ENCODE data around the gene ANKRD2.
"Not testable (repeated sequence)": the region's sequence is repeated elsewhere in the genome, so short reads cannot be mapped to it uniquely, and the experiment has no call there.

The ANKRD2 gene

DNA sequence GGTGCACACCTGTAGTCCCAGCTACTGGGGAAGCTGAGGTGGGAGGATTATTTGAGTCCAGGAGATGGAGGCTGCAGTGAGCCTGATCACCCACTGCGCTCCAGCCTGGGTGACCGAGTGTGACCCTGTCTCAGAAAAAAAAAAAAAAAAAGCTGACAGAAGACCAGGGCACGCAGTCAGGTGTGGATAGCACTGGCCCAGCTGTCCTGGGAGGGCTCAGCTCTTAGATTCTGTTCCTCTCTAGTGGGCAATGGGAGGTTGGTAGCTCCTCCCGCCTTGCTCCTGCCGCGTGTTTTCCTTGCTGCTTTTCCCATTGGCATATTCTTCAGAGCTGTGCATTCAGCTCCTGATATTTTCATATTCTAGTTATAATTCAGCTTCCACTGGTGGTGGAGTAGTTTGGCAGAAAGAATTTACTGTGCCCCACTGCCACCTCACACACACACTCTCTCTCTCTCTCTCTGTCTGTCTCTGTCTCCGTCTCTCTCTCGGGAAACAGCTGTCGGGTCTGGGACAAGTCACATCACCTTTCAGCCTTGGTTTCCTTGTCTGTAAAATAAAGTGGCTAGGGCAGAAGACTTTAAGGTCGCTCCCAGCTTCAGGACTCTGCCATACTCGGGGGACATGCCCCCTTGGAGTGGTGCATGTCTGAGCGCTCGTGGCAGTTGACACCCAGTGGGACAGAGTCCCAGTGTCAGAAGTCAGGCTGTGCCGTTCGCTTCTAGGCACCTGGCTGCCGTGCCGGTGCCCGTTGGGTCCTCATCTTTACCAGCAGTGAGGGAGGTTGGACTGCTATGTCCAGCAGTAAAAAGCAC is 25.9 kb upstream of the ANKRD2 start:
- no peak for DNase-seq

DNA sequence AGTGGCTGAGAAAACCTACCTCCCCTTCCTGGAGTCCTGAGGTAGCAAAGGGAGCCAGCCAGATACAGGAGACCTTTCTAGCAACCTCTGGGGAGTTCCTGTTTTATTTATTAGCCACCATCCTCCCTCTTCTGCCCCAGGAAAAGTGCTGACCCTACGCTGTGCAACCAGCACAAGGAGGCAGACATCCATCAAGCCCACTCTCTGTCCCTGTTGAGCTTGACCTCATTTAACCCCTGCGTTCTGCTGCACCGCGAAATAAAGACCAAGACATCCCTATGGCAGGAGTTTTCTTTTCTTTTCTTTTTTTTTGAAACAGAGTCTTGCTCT is 25.3 kb upstream of the ANKRD2 start:
- DNase-seq = no peak

DNA sequence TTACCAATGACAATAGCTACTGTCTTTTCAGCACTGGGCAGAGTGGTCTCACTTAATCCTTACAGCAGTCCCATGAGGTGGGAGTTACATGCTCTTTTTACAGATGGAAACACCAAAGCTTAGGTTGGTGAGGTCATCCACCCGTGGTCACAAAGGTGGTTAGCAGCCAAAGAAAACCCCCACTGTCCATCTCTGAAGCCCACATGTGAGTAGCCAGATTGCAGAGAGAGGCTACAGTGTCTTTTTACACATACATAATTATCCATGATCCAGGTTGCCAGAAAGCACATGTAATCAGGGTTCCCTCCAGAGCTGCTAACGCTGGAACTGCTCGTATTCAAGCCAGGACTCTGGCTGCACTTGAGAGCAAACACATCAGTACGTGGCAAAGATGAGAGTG is 24.6 kb upstream of the ANKRD2 start:
- DNase-seq = no peak

DNA sequence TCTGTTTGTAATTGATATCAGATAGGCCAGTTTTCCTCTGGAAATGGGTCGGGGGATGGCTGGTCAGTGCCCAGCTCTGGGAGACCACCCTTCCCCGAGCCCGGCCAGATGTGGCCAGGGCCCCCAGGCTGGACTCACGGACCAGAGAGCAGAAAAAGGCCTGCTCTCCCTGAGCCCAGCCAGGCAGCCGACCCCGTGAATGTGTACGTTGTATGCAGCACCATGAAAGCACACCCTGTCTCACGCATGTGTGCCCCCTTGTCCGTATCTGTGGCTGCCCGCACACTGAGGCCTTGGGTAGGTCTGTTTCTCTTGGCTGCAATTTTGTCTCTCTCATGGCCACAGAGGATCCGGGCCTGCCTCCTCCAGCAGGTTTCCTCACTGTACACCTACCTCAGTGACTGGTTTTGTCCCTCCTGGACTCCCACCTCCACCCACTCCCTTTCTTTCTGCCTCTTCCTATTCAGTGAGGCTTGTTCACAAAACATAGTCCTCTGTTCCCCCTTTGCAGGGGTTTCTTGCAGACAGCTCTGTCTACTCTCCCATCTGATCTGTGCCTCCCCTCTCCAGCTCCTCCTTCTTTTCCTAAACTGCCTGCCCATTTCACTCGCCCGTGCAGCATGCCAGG is 23.6 kb upstream of the ANKRD2 start:
- no peak for DNase-seq

DNA sequence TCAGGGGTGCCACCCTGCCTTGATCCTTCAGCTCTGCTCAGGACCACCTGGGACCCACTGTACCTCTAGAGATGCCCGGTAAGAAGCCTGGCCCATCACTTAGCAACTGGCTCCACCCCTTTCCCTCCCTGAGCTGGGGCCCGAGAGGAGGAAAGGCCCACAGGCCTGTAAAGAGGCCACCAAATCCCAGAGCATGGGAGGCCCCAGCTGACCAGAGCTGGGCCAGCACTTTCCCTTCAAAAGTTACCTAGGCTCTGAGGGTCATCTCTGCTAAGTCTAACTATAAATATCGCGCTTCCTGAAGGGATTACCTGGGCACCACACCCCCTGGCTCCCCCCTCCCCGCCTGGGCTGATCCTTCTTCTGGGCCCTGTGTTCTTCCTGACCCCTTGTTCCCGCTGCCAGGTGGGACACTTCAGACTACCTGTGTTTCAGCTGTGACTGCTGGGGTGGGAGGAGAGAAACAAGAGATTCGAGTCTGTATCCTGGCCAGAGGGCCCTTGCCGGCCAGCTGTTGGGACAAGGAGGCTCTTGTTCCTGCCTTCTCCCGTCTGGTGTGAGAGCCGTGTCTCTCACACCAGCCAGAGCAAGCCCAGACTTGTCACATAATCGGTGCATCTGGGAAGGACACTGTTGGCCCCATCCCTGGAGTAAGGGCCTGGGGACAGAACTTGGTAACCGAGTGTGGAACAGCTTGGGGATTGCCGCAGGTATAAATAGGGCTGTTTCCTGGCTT is 22.8 kb upstream of the ANKRD2 start:
- DNase-seq = no peak

DNA sequence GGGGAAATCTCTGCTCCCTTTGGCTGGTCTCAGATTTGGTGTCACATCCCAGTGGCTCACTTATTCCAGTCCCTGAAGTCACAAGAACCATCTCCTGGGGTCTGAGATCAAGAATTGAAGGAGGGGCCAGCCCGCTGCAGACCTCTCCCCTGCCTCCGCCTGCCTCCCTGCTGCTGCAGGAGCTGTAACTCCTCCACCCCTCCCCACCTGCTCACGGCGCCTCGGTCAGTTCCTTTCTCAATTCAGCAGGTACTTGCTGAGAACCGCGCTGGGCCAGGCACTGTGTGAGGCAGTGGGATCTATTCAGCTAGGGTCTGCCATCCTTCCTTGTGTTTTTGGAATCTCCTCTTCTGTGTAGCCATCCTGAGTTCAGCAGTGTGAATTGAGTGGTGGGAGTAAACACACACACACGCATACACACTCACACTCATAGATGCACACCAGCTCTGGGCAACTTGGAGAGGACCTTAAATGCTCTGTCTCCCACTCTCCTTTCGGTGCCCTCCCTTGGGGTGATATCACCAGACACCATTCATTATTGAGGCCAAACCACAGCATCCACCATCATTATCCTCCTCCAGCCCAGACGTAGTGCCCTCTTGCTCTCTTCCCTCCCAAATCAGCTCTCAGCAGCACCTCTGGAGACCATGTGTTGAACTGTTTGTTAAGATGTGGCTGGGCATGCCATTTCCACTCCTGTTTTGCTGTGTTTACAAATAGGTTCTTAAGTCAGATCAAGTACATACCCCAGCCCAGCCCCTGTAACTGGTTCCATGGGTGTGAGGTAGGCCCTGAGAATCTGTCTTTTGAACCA is 22.0 kb upstream of the ANKRD2 start:
- peak; percentile 27 for DNase-seq

DNA sequence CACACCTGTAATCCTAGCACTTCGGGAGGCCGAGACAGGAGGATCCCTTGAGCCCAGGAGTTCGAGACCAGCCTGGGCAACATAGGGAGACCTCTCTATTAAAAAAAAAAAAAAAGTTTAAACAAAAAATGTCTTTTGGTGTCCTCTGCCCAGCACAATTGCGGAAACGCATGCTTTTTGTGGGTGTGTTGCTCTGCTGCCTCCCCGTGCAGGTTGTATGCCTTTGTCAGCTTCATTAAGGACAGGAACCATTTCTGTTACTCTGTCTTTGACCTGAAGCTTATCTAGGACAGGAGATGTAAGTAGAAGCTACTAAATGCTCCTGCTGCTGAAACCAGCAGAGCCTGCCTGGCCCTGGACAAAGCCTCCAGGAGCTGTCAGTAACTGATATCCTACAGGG is 21.3 kb upstream of the ANKRD2 start:
- no peak for DNase-seq

DNA sequence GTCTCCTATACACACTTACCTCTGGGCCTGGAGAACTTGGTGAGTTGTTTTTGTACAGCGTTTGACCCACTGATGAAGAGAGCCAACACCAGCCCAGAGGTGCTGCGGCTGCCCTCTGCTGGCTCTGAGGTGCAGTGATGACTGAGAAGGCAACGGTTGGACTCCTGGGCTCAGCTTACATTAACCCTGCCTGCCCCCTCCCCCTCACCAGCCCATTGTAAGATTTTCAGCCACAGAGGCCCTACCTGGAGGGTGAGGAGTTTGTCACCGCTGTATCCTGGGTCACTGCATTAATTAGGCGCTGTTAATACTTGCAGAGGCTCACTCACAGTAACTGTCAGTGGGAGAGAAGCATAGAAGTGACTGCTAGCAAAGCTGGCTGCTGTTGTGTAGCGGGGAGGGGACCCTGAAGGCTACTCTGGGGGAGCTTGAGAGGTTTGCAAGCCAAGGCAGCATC is 19.0 kb upstream of the ANKRD2 start:
- DNase-seq = peak; percentile 64

DNA sequence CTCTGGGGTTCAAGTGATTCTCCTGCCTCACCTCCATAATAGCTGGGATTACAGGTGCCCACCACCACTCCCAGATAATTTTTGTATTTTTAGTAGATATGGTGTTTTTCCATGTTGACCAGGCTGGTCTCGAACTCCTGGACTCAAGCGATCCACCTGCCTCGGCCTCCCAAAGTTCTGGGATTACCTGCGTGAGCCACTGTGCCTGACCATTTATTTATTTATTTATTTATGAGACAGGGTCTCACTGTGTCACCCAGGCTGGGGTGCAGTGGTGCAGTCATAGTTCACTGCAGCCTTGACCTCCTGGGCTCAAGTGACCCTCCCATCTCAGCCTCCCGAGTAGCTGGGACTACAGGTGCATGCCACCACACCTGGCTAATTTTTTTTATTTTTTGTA is 18.2 kb upstream of the ANKRD2 start:
- not testable (repeated sequence) for DNase-seq

DNA sequence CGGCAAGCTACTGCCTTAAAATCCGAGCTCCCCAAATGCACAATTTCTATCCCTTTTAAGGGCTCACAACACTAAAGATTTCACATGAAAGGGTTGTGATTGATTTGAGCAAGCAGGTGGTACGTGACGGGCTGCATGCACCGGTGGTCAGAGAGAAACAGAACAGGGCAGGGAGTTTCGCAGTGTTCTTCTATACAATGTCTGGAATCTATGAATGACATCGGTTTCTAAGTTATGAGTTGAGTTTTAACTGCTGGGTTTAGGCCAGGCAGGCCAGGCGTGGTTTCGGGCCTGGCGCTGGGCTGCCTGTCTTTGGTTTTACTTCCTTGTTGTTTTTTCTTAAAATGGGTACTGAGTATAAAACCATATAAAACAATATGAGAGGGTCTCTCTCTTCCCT is 17.0 kb upstream of the ANKRD2 start:
- not testable (repeated sequence) for DNase-seq

DNA sequence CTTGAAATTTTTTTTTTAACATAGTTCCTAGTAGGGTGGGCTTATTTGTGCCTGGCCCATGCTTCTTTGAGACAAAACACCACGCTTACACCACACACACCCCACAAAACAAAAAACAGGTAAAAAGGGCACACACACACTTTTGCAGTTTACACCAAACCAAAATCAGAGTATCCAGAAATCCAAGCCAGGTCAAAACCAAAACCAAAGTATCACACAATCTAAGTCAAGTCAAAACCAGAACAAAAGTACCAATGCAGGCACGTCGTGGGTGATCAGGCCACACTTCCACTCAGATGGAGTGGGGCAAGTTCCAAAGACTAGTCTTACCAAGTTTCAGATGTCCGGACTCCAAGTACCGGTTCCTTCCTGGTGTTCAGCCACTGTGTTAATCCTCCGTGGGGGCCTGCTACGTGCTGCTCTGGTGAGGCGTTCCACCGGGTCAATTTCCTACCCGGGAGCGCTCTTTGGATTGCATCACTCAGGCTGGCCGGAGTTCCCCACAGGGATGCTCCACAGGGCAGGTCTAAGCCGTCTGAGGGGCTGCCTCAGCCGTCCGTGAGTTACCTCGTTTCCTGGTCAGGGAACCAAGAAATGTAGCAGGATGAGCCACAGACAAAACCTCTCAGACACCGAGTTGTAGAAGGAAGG is 11.7 kb upstream of the ANKRD2 start:
- DNase-seq = not testable (repeated sequence)

DNA sequence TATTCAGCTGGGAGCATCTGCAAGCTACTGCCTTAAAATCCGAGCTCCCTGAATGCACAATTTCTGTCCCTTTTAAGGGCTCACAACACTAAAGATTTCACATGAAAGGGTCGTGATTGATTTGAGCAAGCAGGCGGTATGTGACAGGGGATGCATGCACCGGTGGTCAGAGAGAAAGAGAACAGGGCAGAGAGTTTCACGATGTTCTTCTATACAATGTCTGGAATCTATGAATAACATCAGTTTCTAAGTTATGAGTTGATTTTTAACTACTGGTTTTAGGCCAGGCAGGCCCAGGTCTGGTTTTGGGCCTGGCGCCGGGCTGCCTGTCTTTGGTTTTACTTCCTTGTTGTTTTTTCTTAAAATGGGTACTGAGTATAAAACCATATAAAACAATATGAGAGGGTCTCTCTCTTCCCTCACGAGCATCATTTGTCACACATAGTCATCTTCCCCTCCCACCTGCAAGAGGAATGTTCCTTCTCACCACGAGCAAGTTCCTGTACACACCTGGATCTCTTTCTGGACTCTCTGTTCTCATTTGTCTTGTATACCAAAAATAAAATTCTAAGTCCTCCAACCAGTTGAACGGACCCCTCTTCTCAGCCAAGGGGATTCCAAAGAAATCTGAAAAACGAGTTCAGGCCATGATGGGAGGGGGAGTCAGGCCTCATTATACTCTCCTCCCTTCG is 11.0 kb upstream of the ANKRD2 start:
- DNase-seq = not testable (repeated sequence)

DNA sequence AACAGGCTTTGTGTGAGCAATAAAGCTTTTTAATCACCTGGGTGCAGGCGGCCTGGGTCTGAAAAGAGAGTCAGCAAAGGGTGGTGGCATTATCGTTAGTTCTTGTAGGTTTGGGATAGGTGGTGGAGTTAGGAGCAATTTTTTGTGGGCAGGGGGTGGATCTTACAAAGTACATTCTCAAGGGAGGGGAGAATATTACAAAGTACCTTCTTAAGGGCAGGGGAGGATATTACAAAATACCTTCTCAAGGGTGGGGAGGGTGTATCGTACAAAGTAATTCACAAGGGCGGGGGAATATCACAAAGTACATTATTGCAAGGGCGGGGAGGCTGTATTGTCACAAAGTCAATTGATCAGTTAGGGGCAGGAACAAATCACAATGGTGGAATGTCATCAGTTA is 10.2 kb upstream of the ANKRD2 start:
- not testable (repeated sequence) for DNase-seq

DNA sequence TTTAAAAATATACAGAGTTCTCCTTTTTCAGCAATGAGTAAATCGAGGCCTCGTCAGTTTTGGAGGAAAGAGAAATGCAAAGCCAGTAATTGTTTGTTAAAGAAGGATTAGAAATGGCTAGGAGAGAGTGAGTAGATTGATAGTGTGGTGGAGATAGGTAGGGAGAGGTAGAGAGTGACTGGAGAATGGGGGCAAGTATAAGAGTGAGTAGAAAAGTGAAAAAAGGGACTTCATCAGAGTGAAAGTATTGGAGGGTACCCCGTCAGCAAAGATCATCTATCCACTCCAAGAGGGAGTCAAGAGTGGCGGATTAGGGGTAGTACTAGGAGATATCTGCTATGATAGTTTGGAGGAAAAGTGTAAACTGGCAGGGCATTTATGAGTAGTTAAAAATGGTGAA is 9.2 kb upstream of the ANKRD2 start:
- no peak for DNase-seq

DNA sequence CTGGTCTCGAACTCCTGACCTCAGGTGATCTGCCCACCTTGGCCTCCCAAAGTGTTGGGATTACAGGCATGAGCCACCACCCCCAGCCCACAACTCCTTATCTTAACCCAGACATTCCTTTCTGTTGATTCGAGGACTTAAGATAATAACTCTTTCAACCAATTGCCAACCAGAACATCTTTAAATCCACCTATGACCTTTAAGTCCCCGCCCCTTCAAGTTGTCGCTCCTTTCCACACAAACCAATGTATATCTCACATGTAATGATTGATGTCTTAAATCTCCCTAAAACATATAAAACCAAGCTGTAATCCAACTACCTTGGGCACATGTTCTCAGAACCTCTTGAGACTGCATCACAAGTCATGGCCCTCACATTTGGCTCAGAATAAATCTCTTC is 7.8 kb upstream of the ANKRD2 start:
- DNase-seq = peak; percentile 21

DNA sequence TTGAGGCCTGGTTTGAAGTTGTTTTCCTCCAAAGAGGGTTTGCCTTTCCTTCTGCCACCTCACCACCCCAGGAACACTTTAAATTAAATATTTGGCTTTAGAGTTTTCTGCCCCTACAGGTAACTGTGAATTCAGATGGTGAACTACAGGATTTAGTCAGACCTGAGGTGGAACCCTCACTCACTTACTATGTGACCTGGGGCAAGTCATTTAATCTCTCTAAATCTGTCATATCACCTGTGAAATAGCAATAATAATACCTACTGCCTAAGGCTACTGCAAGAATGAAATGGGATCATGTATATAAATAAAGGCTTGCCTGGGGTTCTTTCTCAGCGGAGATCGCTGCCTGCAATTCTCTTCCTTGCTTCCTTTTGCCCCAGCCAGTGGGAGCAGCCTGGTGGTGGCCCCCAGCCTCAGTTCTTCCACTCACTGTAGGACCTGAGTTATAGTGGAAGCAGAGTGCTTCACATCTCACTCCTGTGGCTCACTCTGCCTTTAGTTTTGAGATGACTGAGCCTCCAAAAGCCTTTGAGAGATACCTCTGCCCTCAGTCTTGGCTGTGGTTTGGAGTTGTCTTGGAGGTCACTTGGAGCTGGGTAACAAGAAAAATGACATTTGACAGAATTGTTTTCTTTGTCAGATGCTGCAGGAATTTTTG is 6.1 kb upstream of the ANKRD2 start:
- DNase-seq = no peak

DNA sequence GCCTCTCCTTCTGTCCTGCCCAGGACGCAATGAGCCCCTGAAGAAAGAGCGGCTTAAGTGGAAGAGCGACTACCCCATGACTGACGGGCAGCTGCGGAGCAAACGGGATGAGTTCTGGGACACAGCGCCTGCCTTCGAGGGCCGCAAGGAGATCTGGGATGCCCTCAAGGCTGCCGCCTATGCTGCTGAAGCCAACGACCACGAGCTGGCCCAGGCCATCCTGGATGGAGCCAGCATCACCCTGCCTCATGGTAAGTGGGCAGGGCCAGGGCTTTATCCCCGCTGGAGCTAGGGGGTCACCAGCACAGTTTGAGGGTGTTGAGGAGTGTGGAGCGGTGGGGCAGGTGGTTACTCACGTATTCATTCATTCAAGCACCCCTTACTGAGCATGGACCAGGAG is 4.7 kb upstream of the ANKRD2 start:
- no peak for DNase-seq

DNA sequence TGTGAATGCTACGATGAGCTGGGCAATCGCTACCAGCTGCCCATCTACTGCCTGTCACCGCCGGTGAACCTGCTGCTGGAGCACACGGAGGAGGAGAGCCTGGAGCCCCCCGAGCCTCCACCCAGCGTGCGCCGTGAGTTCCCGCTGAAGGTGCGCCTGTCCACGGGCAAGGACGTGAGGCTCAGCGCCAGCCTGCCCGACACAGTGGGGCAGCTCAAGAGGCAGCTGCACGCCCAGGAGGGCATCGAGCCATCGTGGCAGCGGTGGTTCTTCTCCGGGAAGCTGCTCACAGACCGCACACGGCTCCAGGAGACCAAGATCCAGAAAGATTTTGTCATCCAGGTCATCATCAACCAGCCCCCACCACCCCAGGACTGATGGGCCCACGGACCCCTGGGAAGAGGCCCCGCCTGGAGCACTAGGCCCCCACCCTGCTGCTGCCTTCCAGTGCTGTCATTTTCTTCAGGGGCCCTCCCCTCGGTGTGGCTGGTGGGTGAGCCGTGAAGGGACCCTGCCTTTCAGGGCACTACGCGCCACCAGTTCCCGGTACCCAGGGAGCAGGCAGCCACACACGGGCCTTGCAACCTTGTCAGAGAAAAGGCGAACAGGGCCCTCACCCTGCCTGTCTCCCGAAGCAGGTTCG is 2.3 kb upstream of the ANKRD2 start:
- DNase-seq = no peak

DNA sequence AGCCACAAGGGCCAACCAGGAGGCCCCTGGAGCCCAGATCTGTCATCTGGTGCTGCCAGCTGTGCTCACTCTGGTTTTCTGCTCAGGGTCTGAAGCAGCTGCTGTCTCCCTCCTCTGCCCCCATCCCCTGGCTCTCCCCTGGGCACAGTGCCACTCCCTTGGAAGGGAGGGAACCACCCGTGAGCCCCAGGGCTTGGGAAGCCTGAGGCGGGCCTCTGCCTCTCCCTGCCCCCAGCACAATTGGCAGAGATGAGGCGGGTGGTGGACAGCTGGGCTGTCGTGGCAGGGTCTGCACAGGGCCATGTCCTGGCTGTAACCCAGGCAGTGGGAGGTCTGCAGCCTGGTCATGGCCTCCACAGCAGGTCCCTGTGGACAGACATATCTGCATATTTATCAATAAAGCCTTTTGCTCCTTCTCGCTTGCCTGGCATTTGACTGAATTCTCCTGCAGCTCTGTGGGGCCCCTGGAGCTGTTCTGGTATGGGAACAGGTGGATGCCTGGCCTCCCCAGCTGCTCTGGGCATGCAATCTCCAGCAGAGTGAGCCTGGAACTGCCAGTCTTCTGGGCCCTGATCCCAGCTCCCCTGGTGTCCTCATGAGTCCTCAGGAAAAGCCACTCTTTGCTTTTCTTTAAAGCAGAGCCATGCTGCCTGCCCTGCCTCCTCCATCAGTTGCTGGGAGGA is 1.6 kb upstream of the ANKRD2 start:
- DNase-seq = no peak

DNA sequence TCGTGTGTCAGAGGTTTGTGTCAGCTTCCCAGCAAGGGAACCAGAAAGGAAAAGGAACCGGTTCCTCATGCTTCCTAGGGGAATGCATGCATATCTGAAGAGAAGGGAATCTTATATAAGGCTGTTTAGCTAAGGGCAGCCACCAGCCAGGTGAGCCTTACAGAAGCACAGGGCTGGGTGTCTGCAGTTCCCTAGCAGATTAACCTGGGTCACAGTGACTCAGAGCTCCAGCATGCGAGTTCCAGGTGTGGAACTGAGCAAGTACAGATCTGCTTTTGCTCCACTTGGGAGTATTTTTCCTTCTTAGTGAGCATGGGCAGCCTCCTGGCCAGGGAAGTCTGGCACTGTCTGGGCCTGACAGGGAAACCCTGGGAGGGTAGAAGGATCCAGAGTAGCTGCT is 957 bp upstream of the ANKRD2 start:
- DNase-seq = no peak

All from hematopoietic multipotent progenitor cell treated with erythropoietin and hydrocortisone succinate and interleukin-3 and kit ligand, for 8 days (in vitro differentiated cells).